ENCODE data around the gene RAPGEF1. TPM values are rescaled to one million over a fixed set of nuclear protein-coding genes. Genes with fewer than 3 reads are reported as not detected.

The RAPGEF1 gene
- total and polyA plus RNA-seq, 2 of the 13 experiments (the other 11 are each of a cell fraction or from before 2014, with no cell fraction given): 21.2 to 38.9 TPM

GRCh38 chr9:131735238-131736128 is 4.4 kb downstream of the RAPGEF1 start (continued):
- peak; percentile 94; the same call in 1 of the 2 replicates for TF ChIP-seq CBX5 (CRISPR knock-in tag; IDR thresholded peaks at IDR 0.05; ENCODE audit: borderline replicate concordance)
- 0 out of 2 replicates have a peak, but pooled peaks have one; percentile 45 for TF ChIP-seq ZNF567 (CRISPR knock-in tag; IDR thresholded peaks at IDR 0.05; ENCODE audit: borderline replicate concordance)
- TF ChIP-seq TCF12 (IDR thresholded peaks at IDR 0.05): no peak
- TF ChIP-seq TCF12 (CRISPR knock-in tag; IDR thresholded peaks at IDR 0.05): no peak
- TF ChIP-seq ZNF816 (CRISPR knock-in tag; IDR thresholded peaks at IDR 0.05; ENCODE audit: borderline replicate concordance): peak; percentile 82; the same call in 1 of the 2 replicates
- no peak for TF ChIP-seq NRL (CRISPR knock-in tag; IDR thresholded peaks at IDR 0.05; ENCODE audit: borderline replicate concordance)
- TF ChIP-seq ELF4 (CRISPR knock-in tag; IDR thresholded peaks at IDR 0.05; ENCODE audit: borderline replicate concordance): no peak
- peak; percentile 70 for TF ChIP-seq MIER2 (CRISPR knock-in tag; IDR thresholded peaks at IDR 0.05)
- peak; percentile 23; the same call in 1 of the 2 replicates for TF ChIP-seq MLX (CRISPR knock-in tag; IDR thresholded peaks at IDR 0.05)
- no peak for TF ChIP-seq GPN1 (CRISPR knock-in tag; IDR thresholded peaks at IDR 0.05; ENCODE audit: borderline replicate concordance)
- peak; percentile 26; the same call in 1 of the 2 replicates for TF ChIP-seq ZNF556 (CRISPR knock-in tag; IDR thresholded peaks at IDR 0.05; ENCODE audit: borderline replicate concordance)
- TF ChIP-seq GATAD2A (CRISPR knock-in tag; IDR thresholded peaks at IDR 0.05): peak; percentile 93
- TF ChIP-seq ZNF543 (CRISPR knock-in tag; IDR thresholded peaks at IDR 0.05): 0 out of 2 replicates have a peak, but pooled peaks have one; percentile 48
- no peak for TF ChIP-seq ZFP62 (CRISPR knock-in tag; IDR thresholded peaks at IDR 0.05)
- peak; percentile 83 for TF ChIP-seq HOXA3 (CRISPR knock-in tag; IDR thresholded peaks at IDR 0.05)
- TF ChIP-seq FOXA3 (CRISPR knock-in tag; IDR thresholded peaks at IDR 0.05): peak; percentile 91
- no peak for TF ChIP-seq ZNF354B (CRISPR knock-in tag; IDR thresholded peaks at IDR 0.05)
- no peak for TF ChIP-seq SOX6 (IDR thresholded peaks at IDR 0.05)
- TF ChIP-seq SOX6 (CRISPR knock-in tag; IDR thresholded peaks at IDR 0.05): peak; percentile 84
- TF ChIP-seq RAD21 (CRISPR knock-in tag; IDR thresholded peaks at IDR 0.05): peak; percentile 44
- peak; percentile 75 for TF ChIP-seq CEBPB (IDR thresholded peaks at IDR 0.05; ENCODE audit: borderline replicate concordance, low read depth, low read length)
- no peak for TF ChIP-seq ZNF883 (CRISPR knock-in tag; IDR thresholded peaks at IDR 0.05; ENCODE audit: not compliant biosample characterization)
- peak; percentile 25; the same call in 1 of the 2 replicates for TF ChIP-seq ZBED4 (CRISPR knock-in tag; IDR thresholded peaks at IDR 0.05; ENCODE audit: borderline replicate concordance)
- TF ChIP-seq SKI (IDR thresholded peaks at IDR 0.05; ENCODE audit: partially characterized antibody): peak; percentile 57
- peak in 1 of 2 experiments; percentile 79; a peak in 2 of 4 replicates for TF ChIP-seq KLF16 (CRISPR knock-in tag; IDR thresholded peaks at IDR 0.05)
- peak; percentile 88 for TF ChIP-seq ZGPAT (CRISPR knock-in tag; IDR thresholded peaks at IDR 0.05)
